C4-2B (cell line): Measurements from ENCODE around the gene SLC25A43.

Experiments
- ZFX ChIP-seq: fragments of 450-650 bp; IDR thresholded peaks from 2 replicates; pipeline ENCODE4 v1.6.1; 2017
- TF ChIP-seq, protein P1 (sequence below): fragments of 450-650 bp; conservative IDR thresholded peaks from 2 replicates; pipeline ENCODE4 v1.5.1; 2017; ENCODE audit warnings: mild to moderate bottlenecking

DNA sequence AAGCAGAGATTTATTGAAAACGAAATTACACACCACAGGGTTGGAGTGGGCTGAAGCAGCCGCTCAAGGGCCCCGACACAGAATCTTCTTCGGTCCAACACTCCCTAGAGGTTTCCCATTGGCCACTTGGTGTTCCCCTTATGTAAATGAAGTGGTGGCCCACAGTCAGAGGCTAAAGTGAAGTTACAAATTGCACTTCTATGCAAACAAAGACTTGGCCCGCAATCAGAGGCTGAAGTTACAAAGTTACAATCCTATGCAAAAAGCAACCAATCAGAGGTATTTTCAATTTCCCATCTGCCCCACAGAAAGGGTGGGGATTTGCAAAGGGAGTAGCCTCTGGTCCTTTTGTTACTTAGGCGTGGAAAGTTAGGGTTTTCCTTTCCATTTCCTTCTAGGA is 35.7 kb upstream of the SLC25A43 start:
- TF ChIP-seq, protein P1, sequence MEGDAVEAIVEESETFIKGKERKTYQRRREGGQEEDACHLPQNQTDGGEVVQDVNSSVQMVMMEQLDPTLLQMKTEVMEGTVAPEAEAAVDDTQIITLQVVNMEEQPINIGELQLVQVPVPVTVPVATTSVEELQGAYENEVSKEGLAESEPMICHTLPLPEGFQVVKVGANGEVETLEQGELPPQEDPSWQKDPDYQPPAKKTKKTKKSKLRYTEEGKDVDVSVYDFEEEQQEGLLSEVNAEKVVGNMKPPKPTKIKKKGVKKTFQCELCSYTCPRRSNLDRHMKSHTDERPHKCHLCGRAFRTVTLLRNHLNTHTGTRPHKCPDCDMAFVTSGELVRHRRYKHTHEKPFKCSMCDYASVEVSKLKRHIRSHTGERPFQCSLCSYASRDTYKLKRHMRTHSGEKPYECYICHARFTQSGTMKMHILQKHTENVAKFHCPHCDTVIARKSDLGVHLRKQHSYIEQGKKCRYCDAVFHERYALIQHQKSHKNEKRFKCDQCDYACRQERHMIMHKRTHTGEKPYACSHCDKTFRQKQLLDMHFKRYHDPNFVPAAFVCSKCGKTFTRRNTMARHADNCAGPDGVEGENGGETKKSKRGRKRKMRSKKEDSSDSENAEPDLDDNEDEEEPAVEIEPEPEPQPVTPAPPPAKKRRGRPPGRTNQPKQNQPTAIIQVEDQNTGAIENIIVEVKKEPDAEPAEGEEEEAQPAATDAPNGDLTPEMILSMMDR = no peak
- TF ChIP-seq ZFX = no peak
